Mucosa of rectum (tissue), 2 donors: ENCODE data around the gene SPON2.

Experiments used
- H3K27ac ChIP-seq, 2 donors: one replicate each; pipeline ENCODE4 v1.7.0; 2013; ENCODE audit warnings: inconsistent platforms in 2 of 2, low read depth in 2 of 2, low read length in 2 of 2
- H3K27me3 ChIP-seq, 2 donors: one replicate each; pipeline ENCODE4 v1.7.0; 2013; ENCODE audit warnings: low read length in 2 of 2; ENCODE audit not compliant: control insufficient read depth in 2 of 2, insufficient read depth in 2 of 2
- H3K36me3 ChIP-seq, 2 donors: one replicate each; pipeline ENCODE4 v1.7.0; 2013; ENCODE audit warnings: low read length in 2 of 2; ENCODE audit not compliant: control insufficient read depth in 2 of 2, insufficient read depth in 2 of 2
- H3K4me1 ChIP-seq, 2 donors: one replicate each; pipeline ENCODE4 v1.7.0; 2013; ENCODE audit warnings: low read length in 2 of 2, mild to moderate bottlenecking in 1 of 2; ENCODE audit not compliant: control insufficient read depth in 2 of 2, insufficient read depth in 2 of 2
- H3K4me3 ChIP-seq, 2 donors: one replicate each; pipeline ENCODE4 v1.7.0; 2013; ENCODE audit warnings: low read length in 2 of 2
- H3K9ac ChIP-seq, 2 donors: one replicate each; pipeline ENCODE4 v1.7.0; 2013; ENCODE audit warnings: low read length in 2 of 2, low read depth in 1 of 2, mild to moderate bottlenecking in 1 of 2
- H3K9me3 ChIP-seq, 2 donors: one replicate each; pipeline ENCODE4 v1.7.0; 2013; ENCODE audit warnings: low read length in 2 of 2; ENCODE audit not compliant: control insufficient read depth in 2 of 2
- donor health status: healthy.
- donor health status: Normal muscosa, but diverticular disease.

SPON2 gene

DNA sequence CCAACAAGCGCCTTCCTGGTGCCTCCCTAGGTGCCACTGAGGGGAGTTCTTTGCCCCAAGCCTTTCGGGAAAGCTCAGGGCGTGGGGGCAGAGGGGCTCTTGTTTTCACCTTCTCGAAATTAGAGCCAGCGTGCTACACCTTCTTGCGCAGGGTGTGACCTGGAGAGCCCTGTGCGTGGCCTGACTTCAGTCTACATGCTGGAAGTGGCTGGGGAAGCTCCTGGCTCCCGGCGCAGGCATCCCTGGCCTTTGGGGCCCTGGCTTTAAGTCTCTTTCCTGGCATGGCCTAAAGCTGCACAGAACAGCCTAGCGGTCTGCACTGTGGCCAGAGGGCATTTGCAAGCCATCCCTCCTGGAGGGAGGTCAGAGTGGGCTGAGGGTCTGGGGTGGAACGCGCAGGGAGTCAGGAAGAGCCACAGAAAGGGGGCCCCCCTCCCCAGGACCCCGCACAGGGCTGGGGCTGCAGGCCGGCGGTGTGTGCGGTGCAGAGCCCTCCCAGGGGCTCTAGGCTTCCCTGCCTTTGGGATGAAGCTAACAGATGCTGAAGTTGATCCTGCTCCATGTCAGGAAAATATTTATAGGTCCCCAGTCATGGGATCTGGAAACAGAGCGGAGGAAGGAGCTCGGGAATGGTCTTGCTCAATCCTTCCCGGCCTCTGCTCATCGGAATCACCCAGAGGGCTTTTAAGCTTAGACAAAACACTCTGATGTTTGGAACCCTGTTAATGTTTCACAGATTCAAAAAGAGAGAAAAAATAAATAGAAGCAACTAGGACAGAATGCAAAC lies 781 bp upstream of the SPON2 start:
- peak overlapping the region; percentile 52 to 67 for H3K27ac ChIP-seq
- no peaks in the 10 kb centered on the region for H3K36me3 ChIP-seq
- H3K9ac ChIP-seq, result no peak overlapping the region
- no peak overlapping the region for H3K4me3 ChIP-seq
- H3K9me3 ChIP-seq, result no peaks in the 10 kb centered on the region
- peaks cover 21 to 32% of the 10 kb centered on the region in 2 donors for H3K27me3 ChIP-seq
- H3K4me1 ChIP-seq, result peaks cover 14 to 32% of the 10 kb centered on the region in 2 donors

- Histone ChIP-seq H3K9ac (peak overlapping the region in 1 of 2 donors; percentile 61), H3K27ac (peak overlapping the region; percentile 27 to 48), H3K9me3 (no peaks in the 10 kb centered on the region), H3K4me1 (peaks cover 16 to 27% of the 10 kb centered on the region in 2 donors), H3K27me3 (peaks cover 21 to 32% of the 10 kb centered on the region in 2 donors), H3K36me3 (no peaks in the 10 kb centered on the region), H3K4me3 (peak overlapping the region; percentile 37 to 44)
These were observed 814 bp downstream of the SPON2 start for GRCh38 chr4:1171311-1172227.

GRCh38 chr4:1170976-1171310 lies 1.4 kb downstream of the SPON2 start:
- Histone ChIP-seq H3K36me3 (no peaks in the 10 kb centered on the region), H3K27me3 (peaks cover 21 to 32% of the 10 kb centered on the region in 2 donors), H3K4me1 (peaks cover 16 to 27% of the 10 kb centered on the region in 2 donors), H3K4me3 (peak overlapping the region in 1 of 2 donors; percentile 20), H3K9ac (no peak overlapping the region), H3K27ac (no peak overlapping the region), H3K9me3 (no peaks in the 10 kb centered on the region)

DNA sequence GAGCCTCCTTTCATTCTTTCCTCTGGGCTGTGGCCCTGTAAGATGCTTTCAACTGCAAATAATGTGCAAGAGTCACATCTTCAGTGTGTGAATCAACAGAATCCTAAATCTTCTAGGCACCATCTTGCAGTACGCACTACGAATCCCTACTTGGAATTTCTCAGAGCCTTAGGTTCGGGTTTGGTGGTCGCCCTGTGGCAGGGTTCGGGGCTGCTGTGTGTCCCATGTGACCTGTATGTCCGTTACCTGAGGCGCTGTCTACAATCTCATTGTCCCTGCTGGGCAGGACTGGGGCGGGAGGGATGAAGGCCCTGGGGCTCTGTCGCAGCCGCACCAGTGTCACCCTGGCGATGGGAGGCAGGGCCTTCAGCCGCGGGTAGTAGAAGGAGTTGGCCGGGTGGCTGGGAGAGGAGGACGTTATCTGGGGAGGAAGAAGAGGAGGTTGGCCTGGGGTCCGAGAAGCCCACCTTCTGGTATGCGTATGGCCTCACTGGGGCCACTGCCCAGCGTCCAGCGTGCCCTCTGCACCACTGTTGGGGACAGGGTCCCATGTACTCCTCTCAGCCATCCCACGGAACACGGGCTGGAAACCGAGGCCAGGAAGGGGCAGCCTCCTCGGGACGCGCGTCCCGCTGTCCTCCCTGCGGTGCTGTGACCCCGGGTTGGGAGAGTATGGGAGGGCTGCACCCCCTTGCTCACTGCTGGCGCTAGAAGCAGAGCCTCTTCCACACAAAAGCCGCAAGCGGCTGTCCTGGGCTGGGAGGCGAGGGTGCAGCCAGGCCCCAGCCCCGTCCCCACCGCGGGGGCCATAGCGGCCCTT lies 2.0 kb downstream of the SPON2 start:
- Histone ChIP-seq H3K9ac (no peak overlapping the region), H3K4me1 (peaks cover 16 to 27% of the 10 kb centered on the region in 2 donors), H3K36me3 (no peaks in the 10 kb centered on the region), H3K4me3 (no peak overlapping the region), H3K9me3 (no peaks in the 10 kb centered on the region), H3K27ac (no peak overlapping the region), H3K27me3 (peaks cover 21 to 32% of the 10 kb centered on the region in 2 donors)

- Histone ChIP-seq H3K9me3 (no peaks in the 10 kb centered on the region), H3K9ac (no peak overlapping the region), H3K27me3 (peaks cover 21 to 32% of the 10 kb centered on the region in 2 donors), H3K4me3 (no peak overlapping the region), H3K36me3 (no peaks in the 10 kb centered on the region), H3K27ac (no peak overlapping the region), H3K4me1 (peaks cover 16 to 27% of the 10 kb centered on the region in 2 donors)
These were observed 2.7 kb downstream of the SPON2 start for GRCh38 chr4:1169691-1170096.

GRCh38 chr4:1169171-1169671 lies 3.2 kb downstream of the SPON2 start:
- Histone ChIP-seq H3K4me3 (no peak overlapping the region), H3K27me3 (peaks cover 21 to 32% of the 10 kb centered on the region in 2 donors), H3K27ac (no peak overlapping the region), H3K9ac (no peak overlapping the region), H3K4me1 (peaks cover 16 to 27% of the 10 kb centered on the region in 2 donors), H3K9me3 (no peaks in the 10 kb centered on the region), H3K36me3 (no peaks in the 10 kb centered on the region)

DNA sequence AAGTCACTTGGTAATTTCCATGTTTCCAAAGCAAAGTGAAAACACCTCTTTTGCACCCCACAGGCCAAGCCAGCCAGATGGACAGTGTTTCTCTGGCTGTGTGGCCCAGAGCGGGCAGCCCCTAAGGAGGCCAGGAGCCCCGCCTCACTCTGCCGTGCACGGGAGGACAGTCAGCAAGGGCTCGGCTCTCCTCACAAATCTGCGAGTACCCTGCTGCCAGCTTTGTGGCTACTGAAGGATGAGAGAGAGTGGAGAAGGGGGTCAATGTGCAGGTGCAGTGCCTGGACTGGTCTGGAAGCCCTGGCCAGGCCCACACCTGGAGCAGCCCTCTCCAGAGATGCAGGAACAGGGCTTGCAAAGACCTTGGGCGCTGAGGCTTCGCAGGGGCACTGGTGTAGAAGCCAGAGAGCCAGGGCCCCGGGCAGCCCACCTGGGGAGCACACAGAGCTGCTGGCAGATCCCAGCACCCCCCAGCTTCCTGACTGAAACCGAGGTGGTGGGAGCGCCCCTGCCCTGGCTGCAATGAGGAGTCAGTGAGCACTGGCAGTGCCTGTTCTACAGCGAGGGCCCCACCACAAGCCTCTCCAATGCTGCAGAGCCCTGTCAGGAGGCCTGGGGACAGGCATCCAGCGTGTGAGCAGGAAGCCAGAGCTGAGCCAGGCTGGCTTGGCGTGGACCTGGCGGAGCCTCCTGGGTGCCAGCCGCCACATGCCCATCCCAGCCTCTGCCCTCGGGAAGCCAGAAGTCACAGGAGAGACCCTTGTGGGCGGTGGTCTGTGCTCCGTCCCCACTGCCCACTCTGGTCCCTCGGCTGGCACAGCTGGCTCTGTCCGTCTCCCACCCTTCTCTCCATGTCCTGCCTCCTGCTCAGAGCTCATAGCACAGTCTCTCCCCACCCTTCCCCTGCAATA lies 3.9 kb downstream of the SPON2 start:
- Histone ChIP-seq H3K9me3 (no peaks in the 10 kb centered on the region), H3K9ac (peak overlapping the region in 1 of 2 donors; percentile 64), H3K4me3 (peak overlapping the region in 1 of 2 donors; percentile 82), H3K27ac (no peak overlapping the region), H3K36me3 (no peaks in the 10 kb centered on the region), H3K27me3 (peaks cover 21 to 32% of the 10 kb centered on the region in 2 donors), H3K4me1 (peaks cover 16 to 22% of the 10 kb centered on the region in 2 donors)

DNA sequence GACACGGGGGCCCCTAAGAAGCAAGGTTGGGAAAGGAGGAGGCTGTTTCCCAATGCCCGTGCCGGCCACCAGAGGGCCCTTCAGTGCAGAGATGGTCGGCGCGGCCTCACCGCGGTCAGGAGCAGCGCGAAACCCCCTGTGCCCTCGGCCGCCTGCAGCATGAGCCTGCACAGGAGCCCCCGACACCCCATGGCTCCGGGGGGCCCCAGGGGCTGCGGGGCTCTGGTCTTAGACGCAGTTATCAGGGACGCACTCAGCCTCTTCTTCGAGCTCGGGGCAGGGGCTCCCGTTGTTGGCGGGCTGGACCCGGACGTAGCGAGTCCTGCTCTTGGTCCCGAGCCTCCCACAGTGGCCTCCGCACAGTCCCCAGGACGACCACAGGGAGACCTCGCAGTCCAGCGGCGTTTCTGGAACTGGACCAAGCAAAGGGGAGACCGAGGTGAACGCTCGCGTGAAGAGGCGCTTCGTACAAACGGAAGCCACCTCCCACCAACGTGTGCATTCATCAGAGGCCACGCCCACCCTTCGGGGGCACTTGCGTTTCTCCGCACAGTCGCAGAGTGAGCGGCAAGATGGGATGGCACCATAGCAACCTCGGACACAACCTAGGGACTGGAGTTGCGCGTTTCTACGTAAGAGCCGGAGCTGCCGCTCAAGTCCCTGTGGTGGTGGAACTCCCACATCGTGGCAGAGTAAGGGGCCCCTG lies 5.0 kb downstream of the SPON2 start:
- peak overlapping the region; percentile 64 to 82 for H3K4me3 ChIP-seq
- H3K27ac ChIP-seq, result peak overlapping the region; percentile 48 to 68
- no peaks in the 10 kb centered on the region for H3K36me3 ChIP-seq
- H3K27me3 ChIP-seq, result peaks cover 16 to 26% of the 10 kb centered on the region in 2 donors
- peak overlapping the region; percentile 64 to 78 for H3K9ac ChIP-seq
- H3K4me1 ChIP-seq, result peaks cover 16% of the 10 kb centered on the region in 2 donors
- H3K9me3 ChIP-seq, result no peaks in the 10 kb centered on the region
